GM12891 (cell line): ENCODE data around the gene SORCS2.

Experiments used
- PAX5 ChIP-seq: IDR thresholded peaks from 2 replicates; pipeline ENCODE4 v1.6.1; 2011; ENCODE audit warnings: low read length, moderate library complexity, mild to moderate bottlenecking; ENCODE audit not compliant: insufficient read depth, severe bottlenecking
- POLR2A ChIP-seq: IDR thresholded peaks from 2 replicates; pipeline ENCODE4 v1.6.1; 2011; ENCODE audit warnings: low read depth, low read length, control low read depth
- POLR2AphosphoS5 ChIP-seq: IDR thresholded peaks from 2 replicates; pipeline ENCODE4 v1.6.1; 2011; ENCODE audit warnings: low read depth, low read length, control low read depth
- SPI1 ChIP-seq: IDR thresholded peaks from 2 replicates; pipeline ENCODE4 v1.6.1; 2011; ENCODE audit warnings: low read depth, low read length, control low read depth
- TAF1 ChIP-seq: IDR thresholded peaks from 2 replicates; pipeline ENCODE4 v1.6.1; 2011; ENCODE audit warnings: low read depth, low read length, control low read depth

- no peak for TF ChIP-seq POLR2A
- TF ChIP-seq TAF1: no peak
- no peak for TF ChIP-seq SPI1
- no peak for TF ChIP-seq POLR2AphosphoS5
- no peak for TF ChIP-seq PAX5
Measured at GRCh38 chr4:7612311-7612897, 420.1 kb downstream of the SORCS2 start.
